CD8-positive, alpha-beta memory T cell (primary cell): ENCODE data around the gene MS4A18. TPM values are rescaled to one million over a fixed set of nuclear protein-coding genes. Genes with fewer than 3 reads are reported as not detected.
"Not testable (repeated sequence)": the region's sequence is repeated elsewhere in the genome, so short reads cannot be mapped to it uniquely, and the experiment has no call there.

ENCODE experiments used
- CTCF ChIA-PET: fragments of 350-600 bp; sonication (Branson Sonifier 250); formaldehyde crosslinking; loops from one replicate; lab custom pipeline; 2021; ENCODE audit warnings: antibody characterized with exemption; lab: Charles Lee
- POLR2A ChIA-PET: fragments of 350-600 bp; sonication (Branson Sonifier 250); formaldehyde crosslinking; loops from one replicate; lab custom pipeline; 2021; ENCODE audit warnings: antibody characterized with exemption; lab: Charles Lee
- DNase-seq, 5 donors: peaks; one replicate each; pipeline versions ENCODE4 v3.0.0 to v3.0.0-alpha.2; 2020 to 2022; ENCODE audit warnings: mixed read lengths in 1 of 5
- H3K27ac ChIP-seq: one replicate; pipeline ENCODE4 v1.7.0; 2013; ENCODE audit warnings: low read depth, mild to moderate bottlenecking, low read length, moderate library complexity
- H3K27me3 ChIP-seq: 2 replicates; pipeline ENCODE4 v1.7.0; 2013; ENCODE audit warnings: low read length, mild to moderate bottlenecking; ENCODE audit not compliant: insufficient read depth, poor library complexity, severe bottlenecking
- H3K36me3 ChIP-seq: 2 replicates; pipeline ENCODE4 v1.7.0; 2013; ENCODE audit warnings: mild to moderate bottlenecking, low read length, moderate library complexity; ENCODE audit not compliant: insufficient read depth
- H3K4me1 ChIP-seq: 2 replicates; pipeline ENCODE4 v1.7.0; 2013; ENCODE audit warnings: mild to moderate bottlenecking, low read length, moderate library complexity; ENCODE audit not compliant: insufficient read depth
- H3K4me3 ChIP-seq: 2 replicates; pipeline ENCODE4 v1.7.0; 2013; ENCODE audit warnings: mild to moderate bottlenecking, low read length
- H3K9me3 ChIP-seq: 2 replicates; pipeline ENCODE4 v1.7.0; 2013; ENCODE audit warnings: mild to moderate bottlenecking, low read length
- H3K27ac Mint-ChIP-seq, 8 donors: one replicate each; pipeline ENCODE4 v1.8.0; 2020 to 2021; ENCODE audit warnings: mixed read lengths in 8 of 8, mild to moderate bottlenecking in 6 of 8, inconsistent platforms in 3 of 8, moderate library complexity in 3 of 8
- H3K27me3 Mint-ChIP-seq, 2 donors: one replicate each; pipeline ENCODE4 v1.8.0; 2020 to 2021; ENCODE audit warnings: mixed read lengths in 2 of 2, mild to moderate bottlenecking in 1 of 2, moderate library complexity in 1 of 2
- H3K36me3 Mint-ChIP-seq, 3 donors: one replicate each; pipeline ENCODE4 v1.8.0; 2020 to 2021; ENCODE audit warnings: mixed read lengths in 3 of 3, inconsistent platforms in 1 of 3, mild to moderate bottlenecking in 1 of 3
- H3K4me1 Mint-ChIP-seq, 3 donors: one replicate each; pipeline ENCODE4 v1.8.0; 2020 to 2021; ENCODE audit warnings: mixed read lengths in 3 of 3, inconsistent platforms in 1 of 3, mild to moderate bottlenecking in 1 of 3
- H3K4me3 Mint-ChIP-seq, 7 donors: one replicate each; pipeline ENCODE4 v1.8.0; 2020 to 2021; ENCODE audit warnings: mixed read lengths in 7 of 7, mild to moderate bottlenecking in 6 of 7, moderate library complexity in 4 of 7, inconsistent platforms in 2 of 7
- H3K9me3 Mint-ChIP-seq, 5 donors: one replicate each; pipeline ENCODE4 v1.8.0; 2020 to 2022; ENCODE audit warnings: mixed read lengths in 5 of 5, mild to moderate bottlenecking in 3 of 5, moderate library complexity in 2 of 5, inconsistent platforms in 1 of 5
- polyA plus RNA-seq: library from polyadenylated mRNA; unstranded; fragments of 300-500 nt; fragmentation: Illumina TruSeq; gene quantifications from one replicate; pipeline ENCODE4 v1.2.3, GENCODE V29; 2021
- total RNA-seq, 2 experiments: library from RNA; stranded (reverse); gene quantifications; one replicate each; pipeline ENCODE4 v1.2.3, GENCODE V29; 2021

MS4A18 gene
- total and polyA plus RNA-seq, 3 experiments from 2014 or later = not detected

- Histone ChIP-seq H3K27me3 (no peaks in the 10 kb centered on the region), H3K4me3 (no peak overlapping the region), H3K27ac (no peak overlapping the region), H3K4me1 (no peaks in the 10 kb centered on the region), H3K36me3 (no peaks in the 10 kb centered on the region), H3K9me3 (no peaks in the 10 kb centered on the region)
- Mint-ChIP-seq H3K27ac (no peak overlapping the region), H3K27me3 (peaks cover 35 to 57% of the 10 kb centered on the region in 2 donors), H3K9me3 (no peaks in the 10 kb centered on the region), H3K36me3 (no peaks in the 10 kb centered on the region), H3K4me3 (no peak overlapping the region), H3K4me1 (no peaks in the 10 kb centered on the region)
- POLR2A ChIA-PET = no interaction called here
- CTCF ChIA-PET = no interaction called here
- no peak for DNase-seq
These were observed 28.8 kb downstream of the MS4A18 start for GRCh38 chr11:60753309-60753708.

- H3K36me3 ChIP-seq = no peaks in the 10 kb centered on the region
- Mint-ChIP-seq H3K27ac (no peak overlapping the region), H3K4me3 (no peak overlapping the region), H3K4me1 (no peaks in the 10 kb centered on the region), H3K36me3 (no peaks in the 10 kb centered on the region), H3K9me3 (no peaks in the 10 kb centered on the region), H3K27me3 (peaks cover 37 to 69% of the 10 kb centered on the region in 2 donors)
- H3K27me3 ChIP-seq = no peaks in the 10 kb centered on the region
- no peaks in the 10 kb centered on the region for H3K9me3 ChIP-seq
- no peak for DNase-seq
- no peaks in the 10 kb centered on the region for H3K4me1 ChIP-seq
- ChIA-PET POLR2A (no interaction called here), CTCF (no interaction called here)
- no peak overlapping the region for H3K27ac ChIP-seq
- no peak overlapping the region for H3K4me3 ChIP-seq
These were observed 30.4 kb downstream of the MS4A18 start for GRCh38 chr11:60754887-60755286.

GRCh38 chr11:60756307-60757032 is 31.9 kb downstream of the MS4A18 start, which contains the start of gene MS4A15:
Gene MS4A15, plus strand, starts transcription at chr11:60756867. Its CDS starts 6,867 bp downstream, at chr11:60763734.
- no peak for DNase-seq
- ChIA-PET CTCF (interaction anchor here (1.3 kb wide), 1 partner anchor 9 kb away, joined by 4 read pairs; no protein-coding TSS in a partner anchor), POLR2A (no interaction called here)
- Histone ChIP-seq H3K4me3 (no peak within 1 kb of the TSS), H3K36me3 (no peaks in the 10 kb centered on the region), H3K27ac (no peak within 1 kb of the TSS), H3K9me3 (no peaks in the 10 kb centered on the region), H3K4me1 (no peaks in the 10 kb centered on the region), H3K27me3 (no peaks in the 10 kb centered on the region)
- no peaks in the 10 kb centered on the region for H3K36me3 Mint-ChIP-seq
- H3K9me3 Mint-ChIP-seq = no peaks in the 10 kb centered on the region
- no peak within 1 kb of the TSS for H3K27ac Mint-ChIP-seq
- no peaks in the 10 kb centered on the region for H3K4me1 Mint-ChIP-seq
- H3K4me3 Mint-ChIP-seq = no peak within 1 kb of the TSS
- H3K27me3 Mint-ChIP-seq = peaks cover 32 to 74% of the 10 kb centered on the region in 2 donors

GRCh38 chr11:60757231-60757800 is 32.8 kb downstream of the MS4A18 start:
- Mint-ChIP-seq H3K9me3 (no peaks in the 10 kb centered on the region), H3K36me3 (no peaks in the 10 kb centered on the region), H3K27me3 (peaks cover 24 to 76% of the 10 kb centered on the region in 2 donors), H3K4me1 (no peaks in the 10 kb centered on the region), H3K4me3 (no peak overlapping the region), H3K27ac (no peak overlapping the region)
- POLR2A ChIA-PET = no interaction called here
- H3K27me3 ChIP-seq = no peaks in the 10 kb centered on the region
- CTCF ChIA-PET = interaction anchor here (1.3 kb wide), 1 partner anchor 8 kb away, joined by 4 read pairs; no protein-coding TSS in a partner anchor
- H3K9me3 ChIP-seq = no peaks in the 10 kb centered on the region
- no peak for DNase-seq
- no peaks in the 10 kb centered on the region for H3K4me1 ChIP-seq
- H3K4me3 ChIP-seq = no peak overlapping the region
- no peaks in the 10 kb centered on the region for H3K36me3 ChIP-seq
- H3K27ac ChIP-seq = no peak overlapping the region

GRCh38 chr11:60758671-60759070 is 34.2 kb downstream of the MS4A18 start:
- H3K4me1 Mint-ChIP-seq, H3K27me3 ChIP-seq, H3K4me1 ChIP-seq, H3K36me3 Mint-ChIP-seq, CTCF ChIA-PET, H3K4me3 Mint-ChIP-seq, DNase-seq, H3K9me3 ChIP-seq, H3K9me3 Mint-ChIP-seq, POLR2A ChIA-PET, H3K27ac ChIP-seq, H3K4me3 ChIP-seq, H3K36me3 ChIP-seq: not testable (repeated sequence)
- Mint-ChIP-seq H3K27me3 (peaks cover 23 to 75% of the 10 kb centered on the region in 2 donors), H3K27ac (peak overlapping the region in 1 of 8 donors; percentile 15)

- H3K27ac ChIP-seq, H3K27me3 ChIP-seq, H3K4me1 Mint-ChIP-seq, H3K36me3 Mint-ChIP-seq, H3K9me3 ChIP-seq, DNase-seq, H3K4me1 ChIP-seq, H3K4me3 ChIP-seq, H3K27ac Mint-ChIP-seq, POLR2A ChIA-PET, H3K36me3 ChIP-seq, H3K4me3 Mint-ChIP-seq, H3K9me3 Mint-ChIP-seq, CTCF ChIA-PET: not testable (repeated sequence)
- peaks cover 30 to 80% of the 10 kb centered on the region in 2 donors for H3K27me3 Mint-ChIP-seq
These were observed 35.1 kb downstream of the MS4A18 start for GRCh38 chr11:60759438-60760225.

- H3K4me1 ChIP-seq = no peaks in the 10 kb centered on the region
- no peaks in the 10 kb centered on the region for H3K27me3 ChIP-seq
- H3K36me3 ChIP-seq = no peaks in the 10 kb centered on the region
- H3K27ac ChIP-seq = no peak overlapping the region
- H3K4me1 Mint-ChIP-seq = no peaks in the 10 kb centered on the region
- POLR2A ChIA-PET = no interaction called here
- CTCF ChIA-PET = no interaction called here
- H3K36me3 Mint-ChIP-seq = no peaks in the 10 kb centered on the region
- no peak for DNase-seq
- no peak overlapping the region for H3K4me3 ChIP-seq
- H3K27me3 Mint-ChIP-seq = peaks cover 31 to 83% of the 10 kb centered on the region in 2 donors
- no peak overlapping the region for H3K4me3 Mint-ChIP-seq
- H3K9me3 ChIP-seq = no peaks in the 10 kb centered on the region
- no peak overlapping the region for H3K27ac Mint-ChIP-seq
- H3K9me3 Mint-ChIP-seq = no peaks in the 10 kb centered on the region
These were observed 37.1 kb downstream of the MS4A18 start for GRCh38 chr11:60761436-60762190.
